CD4-positive, alpha-beta T cell treated with Interleukin-4 for 1 hour (primary cell): ENCODE data around the gene CDK11A.
A peak's percentile ranks its signal among the peaks of the same experiment; 100 is the strongest.

Source experiments
- DNase-seq, 2 donors: peaks; one replicate each; pipeline ENCODE4 v3.0.0-alpha.2; 2020 to 2022

CDK11A gene

DNA sequence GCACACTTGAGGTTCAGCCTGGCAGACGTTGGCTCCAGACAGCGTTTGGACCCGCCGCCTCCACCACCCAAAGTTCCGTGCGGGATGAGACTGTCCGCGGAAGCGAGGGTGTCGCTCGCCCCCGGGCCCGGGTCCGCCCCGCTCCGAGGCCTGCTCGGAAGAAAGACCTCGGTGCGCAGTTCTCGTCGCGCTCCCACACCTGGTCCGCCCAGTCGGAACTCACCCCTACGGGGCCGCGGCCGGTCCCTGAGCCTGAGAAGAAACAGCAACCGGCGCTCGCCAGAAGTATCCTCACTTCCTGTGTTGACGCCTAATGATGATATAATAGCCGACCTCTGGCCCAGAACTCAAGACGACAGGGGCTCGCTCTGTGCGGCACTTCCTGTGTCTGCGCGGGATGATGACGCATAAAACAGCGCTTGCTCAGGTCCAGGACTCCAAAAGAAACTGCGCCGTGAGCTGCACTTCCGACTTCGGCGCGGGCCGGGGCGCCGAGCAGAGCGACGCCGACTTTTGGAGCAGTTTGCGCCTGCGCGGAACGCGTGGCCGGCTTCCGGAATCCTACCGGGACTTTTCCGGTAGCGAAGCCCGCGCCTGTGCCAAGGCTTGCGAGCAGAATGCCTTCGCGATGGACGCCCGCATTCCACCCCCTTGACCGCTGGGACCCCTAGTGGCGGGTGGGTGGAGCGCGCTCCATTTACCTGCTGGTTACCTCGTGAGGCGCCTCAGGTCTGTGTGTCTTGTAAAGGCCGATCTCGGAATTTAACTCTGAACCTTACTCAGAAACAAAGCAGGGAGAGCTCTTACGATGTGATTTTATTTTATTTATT, at the start of gene CDK11A:
TSS of gene CDK11A (minus strand) at position 323 of the 830 bp plus-strand sequence. CDS start 1,539 bp downstream, outside the sequence.
- peak; percentile 97 to 99 for DNase-seq

GRCh38 chr1:1773874-1774273, 49.7 kb upstream of the CDK11A start:
- no peak for DNase-seq

GRCh38 chr1:1771096-1771495, 46.9 kb upstream of the CDK11A start:
- no peak for DNase-seq

GRCh38 chr1:1770102-1770501, 45.9 kb upstream of the CDK11A start:
- no peak for DNase-seq

DNA sequence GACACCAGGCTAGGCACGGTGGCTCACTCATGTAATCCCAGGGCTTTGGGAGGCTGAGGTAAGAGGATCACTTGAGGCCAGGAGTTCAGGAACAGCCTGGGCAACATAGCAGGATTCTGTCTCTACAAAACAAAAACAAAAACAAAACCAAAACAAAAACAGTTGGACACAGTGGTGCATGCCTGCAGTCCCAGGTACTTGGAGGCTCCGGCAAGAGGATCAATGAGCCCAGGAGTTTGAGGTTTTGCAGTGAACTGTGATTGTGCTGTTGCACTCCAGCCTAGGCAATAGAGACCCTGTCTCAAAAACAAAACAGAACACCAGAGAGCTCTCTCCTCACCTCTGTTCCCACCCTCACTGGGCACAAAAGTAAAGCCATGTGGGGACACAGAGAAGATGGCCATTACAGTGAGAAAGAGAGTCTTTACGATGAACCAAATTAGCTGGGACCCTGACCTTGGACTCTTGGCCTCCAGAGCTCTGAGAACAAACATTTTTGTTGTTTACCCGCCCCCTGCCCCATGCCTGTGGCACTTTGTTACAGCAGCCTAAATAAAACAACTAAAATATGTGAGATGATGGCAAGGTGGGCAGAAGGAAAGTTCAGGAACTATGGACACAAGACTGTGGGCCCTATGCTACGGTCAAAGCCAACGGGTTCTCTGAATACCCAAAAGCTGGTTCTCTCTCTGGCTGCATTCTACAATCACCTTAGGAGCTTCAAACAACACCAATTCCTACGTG, 44.3 kb upstream of the CDK11A start:
- DNase-seq = no peak

DNA sequence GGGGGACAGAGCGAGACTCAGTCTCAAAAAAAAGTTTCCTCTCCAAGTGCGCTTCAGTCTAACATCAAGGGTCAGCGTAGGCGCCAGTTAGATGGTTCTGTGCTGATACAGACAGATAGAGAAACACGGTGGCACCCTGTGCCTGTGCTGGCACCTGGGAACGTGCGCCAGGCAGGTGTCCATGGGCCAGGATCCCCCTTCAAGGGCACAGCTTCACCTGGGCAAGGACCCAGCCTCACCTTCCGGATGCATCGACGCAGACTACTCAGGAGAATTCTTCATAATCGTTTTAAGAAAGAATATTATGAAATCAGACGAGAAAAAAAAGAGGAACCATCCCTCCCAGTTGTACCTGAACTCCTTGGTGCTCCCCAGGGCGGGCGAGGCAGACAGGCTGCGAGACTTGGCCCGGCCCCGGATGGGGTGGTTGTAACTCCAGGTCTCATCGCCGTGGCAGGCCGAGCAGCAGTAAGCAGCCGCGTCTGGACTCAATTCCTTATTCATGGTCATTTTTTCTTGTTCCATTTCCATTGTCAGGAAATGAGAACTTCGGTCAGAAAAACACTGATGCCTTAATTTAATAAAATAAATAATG, 40.8 kb upstream of the CDK11A start:
- no peak for DNase-seq

DNA sequence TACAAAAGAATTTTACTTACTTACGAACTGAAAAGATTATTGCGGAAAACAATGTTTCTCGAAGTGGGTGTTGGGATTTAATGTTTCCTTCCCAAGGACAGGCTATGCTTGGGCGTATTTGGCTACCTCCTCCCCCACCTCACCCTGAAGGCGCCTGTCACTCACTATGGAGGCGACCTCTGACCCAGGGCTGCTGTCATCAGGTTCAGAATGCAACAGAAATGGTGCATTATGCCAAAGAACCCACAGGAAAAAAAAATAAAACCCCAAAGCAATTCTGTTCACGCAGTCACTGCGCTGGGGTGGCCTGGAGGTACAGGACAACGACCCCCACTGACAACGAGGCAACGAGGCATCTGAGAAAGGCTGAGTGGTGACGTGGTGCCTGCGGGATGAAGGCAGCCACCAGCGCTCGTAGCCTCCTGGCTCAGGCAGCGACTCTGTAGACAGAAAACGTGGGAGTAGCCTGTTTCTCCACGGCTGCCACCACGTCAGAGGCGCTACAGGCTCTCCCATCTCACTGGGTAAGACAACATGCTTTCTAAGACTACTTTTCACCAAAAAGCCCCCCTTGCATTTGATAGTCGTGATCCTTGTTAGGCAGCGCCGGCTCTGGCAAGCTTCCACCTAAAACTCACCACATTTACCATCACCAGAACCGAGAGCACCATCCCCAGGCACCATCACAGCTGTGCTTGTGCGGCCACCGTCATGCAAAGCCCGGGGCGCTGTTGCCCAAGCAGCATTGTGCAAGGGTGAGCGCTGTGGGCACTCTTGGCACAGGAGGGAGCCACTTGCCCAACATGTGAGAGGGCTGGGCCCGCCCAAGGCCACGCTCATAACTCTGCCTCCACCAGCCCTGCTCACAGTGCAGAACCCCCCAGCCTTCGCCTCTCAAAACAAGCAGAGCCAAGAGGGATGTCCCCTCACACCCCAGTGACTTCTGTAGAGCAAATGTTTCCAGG, 39.8 kb upstream of the CDK11A start:
- DNase-seq = peak; percentile 24 to 70

- no peak for DNase-seq
Measured at GRCh38 chr1:1761504-1762376, 37.6 kb upstream of the CDK11A start.

GRCh38 chr1:1760715-1761114, 36.6 kb upstream of the CDK11A start:
- no peak for DNase-seq

- DNase-seq = no peak
Measured at GRCh38 chr1:1760345-1760650, 36.1 kb upstream of the CDK11A start.

DNA sequence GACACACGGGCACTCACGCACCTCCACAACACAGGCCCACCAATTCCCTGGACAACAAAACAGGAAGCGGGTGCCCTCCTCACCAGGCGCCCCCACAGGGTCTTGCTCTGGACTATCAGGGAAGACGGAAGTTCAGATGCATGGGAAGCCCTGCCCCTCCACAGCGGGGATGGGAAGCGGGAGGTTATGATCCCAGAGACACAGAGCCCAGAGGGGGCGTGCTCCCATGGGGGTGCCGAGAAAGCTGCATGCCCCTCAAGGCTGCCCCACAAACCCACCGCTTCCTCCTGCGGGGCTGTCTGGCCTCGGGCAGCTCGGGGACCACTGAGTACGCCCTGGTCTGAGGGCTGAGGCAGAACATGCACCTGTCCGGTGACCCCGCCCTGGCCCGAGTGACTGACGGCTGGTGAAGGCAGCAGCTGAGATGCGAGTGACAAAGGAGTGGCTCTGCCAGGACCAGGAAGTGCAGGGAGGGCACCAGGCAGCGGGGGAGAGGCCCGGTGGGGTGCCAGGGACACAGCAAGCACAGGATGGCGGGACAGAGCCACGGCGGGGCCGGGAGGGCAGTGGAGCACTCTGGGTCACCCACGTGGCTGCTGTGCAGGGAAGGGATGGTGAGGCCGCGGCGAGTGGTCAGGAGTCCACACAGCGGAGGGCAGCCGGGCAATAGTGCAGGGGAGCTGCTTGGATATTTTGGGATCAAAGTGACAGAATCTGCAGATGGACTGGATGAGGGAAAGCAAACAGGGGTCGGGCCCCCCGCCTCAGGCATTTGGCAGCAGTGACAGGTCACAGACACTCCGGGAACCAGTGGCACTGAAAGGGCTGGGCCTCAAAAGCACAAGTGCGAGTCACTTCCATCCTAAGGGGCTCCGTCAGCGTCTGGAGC, 35.5 kb upstream of the CDK11A start:
- no peak for DNase-seq

DNA sequence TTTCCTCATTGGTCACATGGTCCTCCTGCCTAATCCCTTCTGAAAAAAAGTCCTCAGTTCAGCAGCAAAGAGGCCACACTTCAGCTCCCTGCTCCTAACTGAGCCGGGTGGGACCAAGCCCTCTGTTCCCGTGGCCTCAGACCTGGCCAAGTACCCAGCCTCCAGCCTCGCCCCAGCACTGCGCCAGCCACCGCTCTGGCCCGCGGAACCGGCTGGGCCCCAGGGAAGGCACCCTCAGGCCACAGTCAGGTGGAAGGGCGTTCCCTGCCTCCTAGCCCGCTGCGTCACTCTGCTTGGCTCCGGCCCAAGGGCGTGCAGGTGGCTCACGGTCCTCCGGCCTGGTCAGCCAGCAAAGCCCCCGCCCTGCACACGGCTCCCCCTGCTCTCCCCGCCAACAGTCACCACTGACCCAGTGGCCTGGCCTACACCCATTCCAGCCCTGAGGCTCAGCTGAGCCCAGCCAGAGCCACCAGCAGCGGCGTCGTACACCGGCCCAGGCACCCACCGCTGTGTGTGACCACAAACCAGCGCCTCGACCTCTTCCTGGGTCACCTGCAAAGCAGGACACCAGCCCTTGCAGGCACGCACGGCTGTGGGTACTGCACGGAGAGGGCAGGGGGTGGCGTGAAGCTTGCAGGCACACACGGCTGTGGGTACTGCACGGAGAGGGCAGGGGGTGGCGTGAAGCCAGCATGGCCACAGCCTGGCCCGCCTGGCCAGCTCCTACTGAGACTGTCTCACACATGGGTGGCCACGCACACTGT, 34.7 kb upstream of the CDK11A start:
- DNase-seq = no peak

DNA sequence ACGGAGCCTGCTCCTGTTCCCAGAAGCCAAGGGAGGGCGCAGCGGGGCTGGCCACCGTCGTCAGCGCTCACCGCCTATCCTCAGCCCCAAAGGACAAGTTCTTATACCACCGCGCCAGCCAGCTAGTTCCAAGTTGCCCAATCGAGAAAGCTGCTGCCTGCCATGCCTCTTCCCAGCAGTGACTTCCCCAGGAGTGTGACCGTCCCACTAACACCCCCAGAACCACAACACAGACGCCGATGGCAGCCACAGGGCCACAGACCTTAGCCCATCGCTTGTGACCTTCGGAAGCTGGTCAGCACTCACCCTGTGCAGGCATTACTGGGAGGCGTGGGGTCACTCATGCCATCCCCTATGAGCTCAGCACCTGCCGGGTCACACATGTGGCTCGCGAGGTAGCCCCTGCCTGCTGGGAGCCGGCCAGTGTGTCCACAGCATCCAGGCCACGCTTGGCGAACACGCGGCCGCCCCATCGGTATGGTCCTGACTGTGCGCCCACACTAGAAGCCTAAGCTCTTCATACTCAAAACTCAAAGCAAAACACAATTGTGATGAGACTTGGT, 34.0 kb upstream of the CDK11A start:
- no peak for DNase-seq

DNA sequence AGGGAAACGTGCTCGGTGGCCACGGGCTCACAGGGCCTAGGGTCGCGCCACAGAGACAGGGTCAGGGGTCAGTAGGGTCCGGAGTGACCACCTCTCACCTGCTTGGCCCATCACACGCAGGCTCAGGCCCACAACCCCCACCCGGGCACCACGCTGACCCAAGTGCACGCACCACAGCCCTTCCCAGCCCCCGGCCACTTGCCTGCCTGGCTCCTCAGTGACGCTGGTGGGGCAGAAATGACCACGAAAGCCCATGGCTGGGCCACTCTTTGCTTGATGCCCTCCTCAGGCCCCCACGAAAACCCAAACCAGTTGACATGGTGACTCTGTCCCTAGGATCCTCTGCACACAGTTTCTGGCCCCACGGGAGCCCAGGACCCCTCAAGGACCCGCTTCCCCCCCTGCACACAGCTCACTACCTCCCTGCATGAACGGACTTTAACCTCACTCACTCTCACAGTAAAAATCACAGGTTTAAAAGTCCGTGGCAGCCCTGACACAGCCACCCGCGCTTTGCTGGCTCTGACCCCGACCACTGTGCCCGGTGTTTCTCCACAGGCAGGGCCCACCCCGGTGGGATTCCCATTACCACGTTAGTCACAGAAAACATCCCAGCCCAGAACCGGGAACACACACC, 33.4 kb upstream of the CDK11A start:
- DNase-seq = no peak

DNA sequence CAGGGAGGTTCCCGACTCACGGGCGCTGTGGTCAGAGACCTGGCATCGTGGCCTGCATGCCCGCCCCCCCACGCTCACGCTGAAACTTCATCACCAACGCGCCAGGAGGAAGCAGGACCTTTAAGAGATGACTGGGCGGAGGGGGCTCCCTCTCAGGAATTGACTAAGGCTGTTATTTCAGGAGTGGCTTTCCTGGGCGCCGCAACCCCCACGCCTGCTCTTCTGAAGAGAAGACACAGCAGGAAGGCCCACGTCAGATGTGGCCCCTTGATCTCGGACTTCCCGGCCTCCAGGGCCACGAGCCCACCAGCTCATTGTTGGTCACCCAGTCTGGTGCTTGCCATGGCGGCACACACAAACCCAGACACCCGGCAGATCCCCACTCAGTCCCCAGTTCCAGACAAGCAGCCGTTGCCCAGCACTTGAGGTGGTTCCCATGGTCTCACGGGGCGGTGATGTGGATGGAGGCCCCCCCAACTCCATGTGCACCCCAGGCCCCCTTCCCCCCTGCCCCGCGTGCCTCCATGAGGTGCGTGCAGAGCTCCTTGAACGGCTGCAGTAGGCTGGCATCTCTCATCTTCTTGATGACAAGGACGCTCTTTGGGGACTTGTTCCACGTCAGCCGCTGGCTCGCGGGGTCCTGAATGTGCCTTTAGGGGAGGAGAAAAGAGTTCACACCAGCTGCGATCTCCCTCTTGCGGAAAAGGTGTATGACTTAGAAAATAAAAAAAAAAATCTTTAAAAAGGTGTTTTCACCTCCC, 32.7 kb upstream of the CDK11A start:
- DNase-seq = no peak

GRCh38 chr1:1755852-1756251, 31.7 kb upstream of the CDK11A start:
- no peak for DNase-seq

DNA sequence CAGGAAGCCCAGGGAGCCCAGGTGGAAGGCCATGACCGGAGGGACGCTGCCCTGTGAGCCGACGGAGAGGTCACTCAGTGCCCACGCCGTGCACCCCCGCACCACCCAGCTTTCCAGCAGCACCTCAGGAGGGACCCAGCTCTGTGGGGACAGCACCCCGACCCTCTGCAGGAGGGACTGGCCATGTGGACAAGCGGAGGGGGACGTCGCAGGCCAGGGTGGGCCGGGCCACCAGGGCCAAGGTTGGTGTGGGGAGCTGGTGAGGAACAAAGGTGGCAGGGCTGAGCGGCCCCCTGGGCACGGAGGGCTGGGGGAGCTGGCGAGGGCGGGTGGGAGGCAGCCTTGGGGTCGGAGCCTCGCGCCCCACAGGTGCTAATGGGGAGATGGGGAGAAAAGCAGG, 31.3 kb upstream of the CDK11A start:
- no peak for DNase-seq
